Lower leg skin (tissue), 3 donors: ENCODE results near the gene CALN1.

ENCODE experiments used
- CTCF ChIP-seq, 3 donors: fragments of 450-650 bp; IDR thresholded peaks; one replicate each; pipeline ENCODE4 v1.5.1; 2016; ENCODE audit warnings: antibody characterized with exemption in 3 of 3, mild to moderate bottlenecking in 3 of 3, moderate library complexity in 2 of 3
- POLR2A ChIP-seq, 2 donors: fragments of 450-650 bp; IDR thresholded peaks; one replicate each; pipeline ENCODE4 v1.6.1; 2016 to 2017; ENCODE audit warnings: antibody characterized with exemption in 2 of 2, mild to moderate bottlenecking in 1 of 2, moderate library complexity in 1 of 2

GRCh38 chr7:71996141-71996540 lies 416.0 kb downstream of the CALN1 start:
- TF ChIP-seq CTCF (IDR thresholded peaks at IDR 0.05) (no peak), POLR2A (IDR thresholded peaks at IDR 0.05) (no peak)
